Duodenal mucosa (tissue), 2 donors: Measurements from ENCODE around the gene KHDRBS2.

Experiments used
- H3K27ac ChIP-seq: one replicate; pipeline ENCODE4 v1.7.0; 2013; ENCODE audit warnings: low read depth, low read length
- H3K27me3 ChIP-seq, 2 donors: one replicate each; pipeline ENCODE4 v1.7.0; 2013; ENCODE audit warnings: low read length in 2 of 2, control low read depth in 1 of 2; ENCODE audit not compliant: insufficient read depth in 2 of 2, control insufficient read depth in 1 of 2
- H3K36me3 ChIP-seq, 2 donors: one replicate each; pipeline ENCODE4 v1.7.0; 2013; ENCODE audit warnings: low read length in 2 of 2, control low read depth in 1 of 2; ENCODE audit not compliant: insufficient read depth in 2 of 2, control insufficient read depth in 1 of 2
- H3K4me1 ChIP-seq, 2 donors: one replicate each; pipeline ENCODE4 v1.7.0; 2013; ENCODE audit warnings: low read length in 2 of 2, control low read depth in 1 of 2; ENCODE audit not compliant: insufficient read depth in 2 of 2, control insufficient read depth in 1 of 2
- H3K4me3 ChIP-seq, 2 donors: one replicate each; pipeline ENCODE4 v1.7.0; 2013; ENCODE audit warnings: low read length in 2 of 2, low read depth in 1 of 2
- H3K9ac ChIP-seq, 2 donors: one replicate each; pipeline ENCODE4 v1.7.0; 2013; ENCODE audit warnings: low read length in 2 of 2, low read depth in 1 of 2
- H3K9me3 ChIP-seq, 2 donors: one replicate each; pipeline ENCODE4 v1.7.0; 2013; ENCODE audit warnings: low read length in 2 of 2, control low read depth in 1 of 2; ENCODE audit not compliant: control insufficient read depth in 1 of 2

Gene KHDRBS2

GRCh38 chr6:61688165-61688564 is 597.9 kb downstream of the KHDRBS2 start:
- H3K9ac ChIP-seq, result no peak overlapping the region
- H3K4me3 ChIP-seq, result no peak overlapping the region
- H3K9me3 ChIP-seq, result peaks cover 9 to 13% of the 10 kb centered on the region in 2 donors
- no peaks in the 10 kb centered on the region for H3K4me1 ChIP-seq
- H3K27ac ChIP-seq, result no peak overlapping the region
- H3K36me3 ChIP-seq, result no peaks in the 10 kb centered on the region
- H3K27me3 ChIP-seq, result no peaks in the 10 kb centered on the region

DNA sequence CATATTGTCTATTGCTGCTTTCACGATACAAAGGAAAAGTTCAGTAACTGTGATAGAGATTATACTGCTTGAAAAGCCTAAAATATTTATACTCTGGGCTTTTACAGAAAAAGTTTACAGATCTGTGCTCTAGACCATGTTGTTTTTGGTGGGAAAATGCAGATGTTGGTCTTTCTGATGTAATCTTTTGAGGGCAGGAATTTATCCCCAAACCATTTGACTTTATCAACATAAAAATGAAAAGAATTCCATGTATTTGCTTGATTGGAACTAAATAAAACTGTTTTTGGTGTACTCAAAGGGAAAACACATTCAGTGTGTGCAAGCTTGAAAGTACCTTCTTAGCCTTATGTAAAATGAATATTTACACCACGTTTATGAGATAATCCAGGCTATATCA is 603.5 kb downstream of the KHDRBS2 start:
- Histone ChIP-seq H3K9me3 (peaks cover 7 to 13% of the 10 kb centered on the region in 2 donors), H3K4me1 (no peaks in the 10 kb centered on the region), H3K36me3 (no peaks in the 10 kb centered on the region), H3K27ac (no peak overlapping the region), H3K27me3 (no peaks in the 10 kb centered on the region), H3K4me3 (no peak overlapping the region), H3K9ac (no peak overlapping the region)

DNA sequence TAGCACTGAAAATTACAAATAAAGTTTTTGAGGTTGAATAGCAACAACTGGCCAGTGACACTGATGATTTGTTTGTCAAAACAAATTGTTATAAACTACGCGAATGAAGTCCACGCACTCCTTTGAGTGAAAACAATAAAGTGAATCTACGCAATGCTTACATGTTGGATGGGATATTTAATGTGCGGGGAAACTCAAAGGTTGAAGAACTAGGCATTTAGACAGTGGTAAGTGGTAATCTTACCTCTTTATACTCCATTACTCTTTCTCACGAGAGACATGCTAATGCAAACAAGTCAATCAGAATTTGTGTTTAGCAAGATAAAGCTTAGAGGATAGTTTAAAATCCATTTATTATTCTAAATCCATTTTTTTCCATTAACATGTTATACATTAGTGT is 606.4 kb downstream of the KHDRBS2 start:
- H3K27me3 ChIP-seq, result no peaks in the 10 kb centered on the region
- no peak overlapping the region for H3K4me3 ChIP-seq
- H3K27ac ChIP-seq, result no peak overlapping the region
- H3K4me1 ChIP-seq, result no peaks in the 10 kb centered on the region
- peaks cover 4 to 9% of the 10 kb centered on the region in 2 donors for H3K9me3 ChIP-seq
- H3K9ac ChIP-seq, result no peak overlapping the region
- no peaks in the 10 kb centered on the region for H3K36me3 ChIP-seq

DNA sequence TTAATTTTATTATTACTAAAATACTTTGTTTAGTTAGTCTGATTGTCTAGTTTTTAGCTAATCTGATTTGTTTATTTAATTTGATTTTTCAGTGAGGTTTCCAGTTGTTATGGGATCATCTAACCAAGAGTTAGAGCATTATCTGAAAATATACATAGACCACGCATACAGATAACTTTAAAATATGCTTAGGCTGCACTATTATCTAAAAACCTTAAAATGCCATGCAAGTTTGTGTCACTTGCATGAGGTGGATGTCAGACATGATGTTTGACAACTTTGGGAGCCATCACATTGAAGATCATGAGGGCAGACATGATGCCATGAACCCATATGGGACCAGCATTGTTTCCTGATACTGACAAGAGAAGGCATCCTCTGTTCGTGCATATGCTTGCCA is 610.3 kb downstream of the KHDRBS2 start:
- no peak overlapping the region for H3K27ac ChIP-seq
- no peaks in the 10 kb centered on the region for H3K4me1 ChIP-seq
- no peak overlapping the region for H3K9ac ChIP-seq
- H3K4me3 ChIP-seq, result no peak overlapping the region
- H3K9me3 ChIP-seq, result peaks cover 0 to 4% of the 10 kb centered on the region in 2 donors
- no peaks in the 10 kb centered on the region for H3K36me3 ChIP-seq
- no peaks in the 10 kb centered on the region for H3K27me3 ChIP-seq

- Histone ChIP-seq H3K4me3 (no peak overlapping the region), H3K9ac (no peak overlapping the region), H3K9me3 (peaks cover 8 to 12% of the 10 kb centered on the region in 2 donors), H3K27me3 (no peaks in the 10 kb centered on the region), H3K4me1 (no peaks in the 10 kb centered on the region), H3K27ac (no peak overlapping the region), H3K36me3 (no peaks in the 10 kb centered on the region)
Measured at GRCh38 chr6:61649845-61650244, 636.2 kb downstream of the KHDRBS2 start.

DNA sequence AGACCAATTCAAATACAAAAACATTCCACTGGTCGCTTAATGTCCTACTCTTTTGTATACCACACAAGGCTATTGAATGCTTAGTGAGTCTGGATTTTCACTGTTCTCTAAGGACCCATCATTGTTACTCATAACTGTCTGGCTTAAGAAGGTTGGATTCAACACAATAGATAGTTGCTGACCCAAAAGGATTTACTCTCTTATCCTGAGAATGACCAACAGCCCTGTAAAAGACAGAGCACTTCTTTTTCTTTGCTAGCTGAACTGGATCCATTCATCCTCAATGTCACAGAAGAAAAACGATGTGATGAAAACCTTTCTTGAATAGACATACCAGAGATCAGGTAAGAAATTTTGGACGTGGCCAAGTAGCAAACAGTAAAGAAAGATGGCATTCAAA is 645.6 kb downstream of the KHDRBS2 start:
- Histone ChIP-seq H3K4me1 (no peaks in the 10 kb centered on the region), H3K9me3 (peaks cover 4 to 17% of the 10 kb centered on the region in 2 donors), H3K9ac (no peak overlapping the region), H3K27ac (no peak overlapping the region), H3K4me3 (no peak overlapping the region), H3K36me3 (no peaks in the 10 kb centered on the region), H3K27me3 (no peaks in the 10 kb centered on the region)
